GM12801 (cell line): ENCODE results near the gene TREM1.

Experiments
- TF ChIP-seq, protein P1 (sequence below): IDR thresholded peaks from one replicate; pipeline ENCODE4 v1.5.1; 2011; ENCODE audit warnings: control low read depth; ENCODE audit not compliant: insufficient read length; ENCODE audit errors: extremely low read depth

Gene TREM1

DNA sequence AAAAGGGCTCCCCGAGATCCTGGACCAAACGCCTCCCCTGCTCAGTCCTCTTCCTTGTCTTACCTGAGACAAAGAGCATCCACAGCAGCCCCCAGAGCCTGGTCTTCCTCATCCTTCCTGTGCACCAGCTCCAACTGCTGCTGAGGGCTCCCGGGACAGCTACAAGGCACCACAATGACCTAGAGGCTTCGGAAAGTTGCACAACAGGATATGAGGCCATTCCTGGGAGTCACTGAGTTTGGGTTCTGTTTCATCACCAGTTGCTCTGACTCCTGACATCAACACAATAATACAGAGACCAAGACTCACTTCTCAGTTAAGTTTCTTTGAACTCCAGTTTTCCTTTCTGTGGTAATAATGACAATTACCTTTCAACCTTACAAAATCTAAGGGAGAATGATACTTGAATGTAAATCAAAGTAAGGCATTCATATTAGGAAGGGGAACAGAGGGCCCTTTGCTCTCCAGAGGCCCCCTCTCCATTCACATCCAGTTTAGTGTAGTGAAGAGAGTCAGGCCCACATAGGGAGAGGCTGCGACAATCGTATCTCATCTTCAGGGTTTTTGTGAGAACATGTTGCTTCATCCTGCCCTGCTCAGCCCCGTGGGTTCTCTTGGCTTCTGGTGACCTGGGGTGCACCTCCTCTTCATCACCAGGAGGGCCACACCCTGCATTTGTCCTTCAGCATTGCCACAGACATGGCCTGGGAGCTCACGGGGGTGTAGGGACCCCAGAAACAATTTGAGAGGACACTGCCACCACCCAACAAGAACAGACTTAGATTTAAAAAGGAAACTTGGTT, at the start of gene TREM1:
TREM1 (minus strand) TSS at position 139 of the 803 bp plus-strand sequence; CDS start at position 112, 27 bp downstream.
- TF ChIP-seq, protein P1, sequence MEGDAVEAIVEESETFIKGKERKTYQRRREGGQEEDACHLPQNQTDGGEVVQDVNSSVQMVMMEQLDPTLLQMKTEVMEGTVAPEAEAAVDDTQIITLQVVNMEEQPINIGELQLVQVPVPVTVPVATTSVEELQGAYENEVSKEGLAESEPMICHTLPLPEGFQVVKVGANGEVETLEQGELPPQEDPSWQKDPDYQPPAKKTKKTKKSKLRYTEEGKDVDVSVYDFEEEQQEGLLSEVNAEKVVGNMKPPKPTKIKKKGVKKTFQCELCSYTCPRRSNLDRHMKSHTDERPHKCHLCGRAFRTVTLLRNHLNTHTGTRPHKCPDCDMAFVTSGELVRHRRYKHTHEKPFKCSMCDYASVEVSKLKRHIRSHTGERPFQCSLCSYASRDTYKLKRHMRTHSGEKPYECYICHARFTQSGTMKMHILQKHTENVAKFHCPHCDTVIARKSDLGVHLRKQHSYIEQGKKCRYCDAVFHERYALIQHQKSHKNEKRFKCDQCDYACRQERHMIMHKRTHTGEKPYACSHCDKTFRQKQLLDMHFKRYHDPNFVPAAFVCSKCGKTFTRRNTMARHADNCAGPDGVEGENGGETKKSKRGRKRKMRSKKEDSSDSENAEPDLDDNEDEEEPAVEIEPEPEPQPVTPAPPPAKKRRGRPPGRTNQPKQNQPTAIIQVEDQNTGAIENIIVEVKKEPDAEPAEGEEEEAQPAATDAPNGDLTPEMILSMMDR = no peak

DNA sequence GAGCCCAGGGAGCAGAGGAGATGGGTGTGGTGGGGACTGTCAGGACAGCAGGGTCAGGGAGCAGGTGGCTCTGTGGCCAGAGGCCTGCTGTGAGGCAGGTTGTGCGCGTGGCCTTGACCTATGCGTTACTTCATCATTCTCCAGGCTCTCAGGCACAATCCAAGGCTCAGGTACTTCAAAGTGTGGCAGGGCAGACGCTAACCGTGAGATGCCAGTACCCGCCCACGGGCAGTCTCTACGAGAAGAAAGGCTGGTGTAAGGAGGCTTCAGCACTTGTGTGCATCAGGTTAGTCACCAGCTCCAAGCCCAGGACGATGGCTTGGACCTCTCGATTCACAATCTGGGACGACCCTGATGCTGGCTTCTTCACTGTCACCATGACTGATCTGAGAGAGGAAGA, 49.5 kb upstream of the TREM1 start:
- TF ChIP-seq, protein P1 = no peak

DNA sequence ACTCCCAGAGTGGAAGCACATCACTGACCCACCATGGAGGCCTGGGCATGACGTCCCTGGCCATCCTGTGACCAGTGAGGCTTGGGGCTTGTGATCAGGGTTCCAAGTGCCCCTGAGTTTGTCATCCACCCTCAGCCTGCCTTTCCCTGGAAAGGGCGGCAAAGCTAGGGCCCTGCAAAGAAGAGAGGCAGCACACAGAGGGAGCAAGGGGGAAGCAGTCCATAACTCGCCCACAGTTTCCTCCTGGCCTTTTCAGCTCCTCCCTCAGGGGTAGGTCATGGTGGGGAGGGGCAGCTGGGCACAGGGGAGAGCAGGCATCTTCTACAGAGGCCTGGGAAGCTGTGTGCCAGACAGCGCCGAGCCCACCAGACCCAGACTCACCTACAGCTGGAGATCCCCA, 48.8 kb upstream of the TREM1 start, which contains the start of gene NCR2:
NCR2 (plus strand) TSS at position 313 of the 400 bp plus-strand sequence. CDS start 269 bp downstream, outside the sequence.
- TF ChIP-seq, protein P1 = no peak

DNA sequence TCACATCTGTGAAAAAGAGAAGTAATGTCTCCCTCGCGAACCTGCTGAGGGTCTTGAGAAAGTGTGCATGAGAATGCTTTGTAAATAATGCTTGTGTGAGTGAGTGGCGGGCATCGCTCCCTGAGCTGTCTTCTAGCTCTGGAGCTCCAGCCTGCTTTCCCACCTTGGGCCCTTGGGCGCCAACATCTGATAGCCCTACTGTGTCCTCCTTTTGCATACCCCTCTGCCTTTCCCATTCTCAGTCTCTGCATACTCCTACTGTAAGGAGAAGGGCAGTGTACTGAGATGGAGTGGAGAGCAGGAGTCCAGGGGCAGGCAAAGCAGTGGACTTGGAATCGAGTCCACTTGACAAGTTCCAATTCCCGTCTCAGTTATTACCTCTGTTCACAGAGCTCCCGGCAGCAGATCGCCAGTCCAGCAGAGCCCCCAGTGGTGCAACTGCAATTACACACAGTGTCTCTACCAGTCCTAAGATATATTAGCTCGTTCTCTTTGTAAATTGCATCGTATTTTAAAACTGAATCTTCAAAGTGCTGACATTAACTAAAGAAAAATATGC, 48.1 kb upstream of the TREM1 start:
- TF ChIP-seq, protein P1 = no peak

DNA sequence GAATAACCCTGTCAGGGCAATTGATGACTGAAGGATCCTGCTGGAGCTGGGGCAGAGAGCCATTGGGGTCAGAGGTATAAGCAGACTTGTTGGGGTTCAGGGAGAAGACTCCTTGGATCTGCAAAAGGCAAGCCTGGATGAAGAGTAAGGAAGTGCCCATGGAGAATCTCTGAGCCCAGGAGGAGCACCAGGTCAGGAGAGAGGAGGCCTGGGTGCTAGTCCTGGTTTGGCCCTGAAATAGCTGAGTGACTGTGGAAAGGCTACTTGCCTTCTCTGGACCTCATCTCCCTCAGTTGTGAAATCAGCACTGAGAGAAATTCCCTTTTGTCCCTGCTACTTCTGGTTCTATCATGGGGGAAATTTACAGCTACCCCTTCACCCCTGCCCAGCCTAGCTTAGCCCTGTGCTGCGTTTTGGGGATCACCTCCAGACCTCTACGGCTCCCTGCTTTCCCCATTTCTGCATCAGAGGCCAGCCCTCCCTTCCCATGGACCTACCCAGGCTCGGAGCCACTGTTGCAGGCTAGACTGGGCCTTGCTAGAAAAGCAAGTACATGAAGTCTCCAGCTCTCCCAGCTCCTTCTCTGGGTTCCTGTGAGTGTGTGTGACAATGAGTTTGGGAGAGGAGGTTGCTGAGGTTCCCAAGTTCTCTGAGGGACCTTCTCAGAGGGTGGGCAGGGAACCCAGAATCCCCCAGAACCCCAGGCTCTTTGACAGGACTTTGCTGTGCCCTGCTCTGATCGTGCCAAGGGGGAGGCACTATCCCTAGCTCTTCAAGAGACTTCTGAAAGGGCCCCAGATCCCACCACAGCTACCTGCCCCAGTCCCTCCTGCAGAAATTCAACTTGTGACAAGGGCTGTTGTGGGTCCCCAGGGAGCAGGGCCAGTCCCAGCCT, 46.6 kb upstream of the TREM1 start:
- TF ChIP-seq, protein P1 = no peak

DNA sequence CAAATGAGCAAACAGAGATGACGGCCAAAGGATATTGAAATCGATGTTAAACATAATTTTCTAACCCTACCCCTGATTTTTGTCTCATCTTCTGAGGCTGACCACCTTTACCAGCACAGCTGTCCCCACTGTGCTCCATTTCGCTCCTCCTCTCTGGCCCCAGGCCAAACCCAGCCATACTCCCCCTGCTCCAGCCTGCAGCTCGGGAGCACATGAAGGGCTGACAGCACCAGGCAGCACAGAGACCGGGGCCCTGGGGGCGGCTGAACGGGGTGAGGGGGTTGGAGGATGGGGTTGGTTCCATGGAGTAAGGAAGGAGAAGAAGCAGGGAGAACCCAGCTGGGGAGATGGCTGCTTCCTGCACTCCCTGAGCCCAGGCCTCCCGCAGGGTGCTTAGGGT, 45.8 kb upstream of the TREM1 start:
- TF ChIP-seq, protein P1 = no peak
